ENCODE data around the gene LARGE2. TPM values are rescaled to one million over a fixed set of nuclear protein-coding genes. Genes with fewer than 3 reads are reported as not detected.

LARGE2 gene
- total RNA-seq, 2 experiments from 2014 or later: 1.2 to 1.5 TPM

Other genes starting within 250 kb of the LARGE2 start
- 10 to 100 TPM; 12.1 to 12.6 TPM for gene SLC35C1, start 117.5 kb upstream of the LARGE2 start, total RNA-seq
- gene CRY2, start 75.2 kb upstream of the LARGE2 start, total RNA-seq: 10 to 100 TPM; 10.6 to 14.7 TPM
- gene MAPK8IP1, start 37.0 kb upstream of the LARGE2 start, total RNA-seq: under 1 TPM; 0.54 to 0.56 TPM
- gene FREY1, start 15.4 kb upstream of the LARGE2 start, total RNA-seq: under 1 TPM; 0.60 to 0.80 TPM
- gene PEX16, start 4.8 kb upstream of the LARGE2 start, total RNA-seq: 10 to 100 TPM; 34.8 to 43.5 TPM
- 10 to 100 TPM; 24.8 to 29.7 TPM for gene PHF21A, start 198.8 kb downstream of the LARGE2 start, total RNA-seq

Measured in activated naive CD8-positive, alpha-beta T cell treated with anti-CD3 and anti-CD28 coated beads for 36 hours (primary cell).